22Rv1 (cell line): ENCODE results near the gene SASH1.

Source experiments
- CTCF ChIP-seq: fragments of 450-650 bp; IDR thresholded peaks from 2 replicates; pipeline ENCODE4 v1.5.1; 2017; ENCODE audit warnings: mild to moderate bottlenecking
- ZFX ChIP-seq: fragments of 450-650 bp; IDR thresholded peaks from 2 replicates; pipeline ENCODE4 v1.6.1; 2017; ENCODE audit warnings: antibody characterized with exemption, borderline replicate concordance

DNA sequence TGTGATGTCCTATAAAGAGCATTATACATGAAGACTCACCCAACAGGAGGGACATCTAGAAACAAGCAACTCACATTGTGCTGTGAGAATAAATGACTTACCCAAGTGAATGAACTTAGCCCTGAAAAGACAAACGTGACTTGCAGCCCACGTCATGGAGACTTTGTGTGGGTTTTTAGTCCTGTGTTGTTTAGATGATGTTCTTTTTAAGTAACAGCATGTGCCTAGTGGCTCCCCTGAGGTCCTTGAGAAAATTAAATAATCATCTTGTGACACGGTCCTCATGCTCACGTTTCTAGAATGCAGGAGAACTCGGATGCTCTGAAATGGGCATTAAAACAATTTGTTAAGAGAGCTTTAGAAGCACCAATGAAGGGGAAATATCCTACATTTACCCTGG lies 165.1 kb downstream of the SASH1 start:
- TF ChIP-seq CTCF (no peak), ZFX (no peak)
